H9 (cell line): ENCODE measurements around the gene OR10H1. TPM values are rescaled to one million over a fixed set of nuclear protein-coding genes. Genes with fewer than 3 reads are reported as not detected.

Experiments used
- DNase-seq: peaks from one replicate; pipeline ENCODE4 v3.0.0-alpha.2; 2017
- H2AFZ ChIP-seq: one replicate; pipeline ENCODE4 v1.6.1; 2013; ENCODE audit warnings: mild to moderate bottlenecking, low read length, control low read depth, moderate library complexity
- H2AK5ac ChIP-seq: 2 replicates; pipeline ENCODE4 v1.6.1; 2013; ENCODE audit warnings: low read length, control low read depth, mixed read lengths; ENCODE audit not compliant: insufficient read length
- H2BK120ac ChIP-seq: one replicate; pipeline ENCODE4 v1.6.1; 2013; ENCODE audit warnings: low read depth, mild to moderate bottlenecking, low read length, control low read depth, inconsistent platforms; ENCODE audit not compliant: poor library complexity, severe bottlenecking
- H2BK12ac ChIP-seq: 2 replicates; pipeline ENCODE4 v1.6.1; 2013; ENCODE audit warnings: low read length, control low read depth, mixed read lengths, low read depth; ENCODE audit not compliant: insufficient read length
- H2BK15ac ChIP-seq: 2 replicates; pipeline ENCODE4 v1.6.1; 2013; ENCODE audit warnings: low read depth, low read length, control low read depth
- H2BK20ac ChIP-seq: one replicate; pipeline ENCODE4 v1.6.1; 2013; ENCODE audit warnings: low read depth, mild to moderate bottlenecking, low read length, control low read depth, inconsistent platforms; ENCODE audit not compliant: poor library complexity, severe bottlenecking
- H2BK5ac ChIP-seq: 2 replicates; pipeline ENCODE4 v1.6.1; 2013; ENCODE audit warnings: low read length, control low read depth, mixed read lengths; ENCODE audit not compliant: insufficient read length
- H3K14ac ChIP-seq: 2 replicates; pipeline ENCODE4 v1.6.1; 2013; ENCODE audit warnings: low read length, control low read depth; ENCODE audit not compliant: insufficient read depth
- H3K18ac ChIP-seq: 2 replicates; pipeline ENCODE4 v1.6.1; 2013; ENCODE audit warnings: low read depth, mild to moderate bottlenecking, mixed read lengths, low read length, control low read depth; ENCODE audit not compliant: insufficient read length
- H3K23ac ChIP-seq: 2 replicates; pipeline ENCODE4 v1.6.1; 2013; ENCODE audit warnings: low read length, control low read depth, mixed read lengths, low read depth; ENCODE audit not compliant: insufficient read length
- H3K23me2 ChIP-seq: 2 replicates; pipeline ENCODE4 v1.6.1; 2013; ENCODE audit warnings: low read depth, mild to moderate bottlenecking, mixed read lengths, low read length, control low read depth; ENCODE audit not compliant: insufficient read length, poor library complexity, severe bottlenecking
- H3K27ac ChIP-seq: 2 replicates; pipeline ENCODE4 v1.5.1; 2013; ENCODE audit warnings: low read length, control low read depth, mixed read lengths, low read depth; ENCODE audit not compliant: insufficient read length
- H3K27me3 ChIP-seq: 2 replicates; pipeline ENCODE4 v1.6.1; 2013; ENCODE audit warnings: low read length, control low read depth, inconsistent platforms; ENCODE audit not compliant: insufficient read depth
- H3K4ac ChIP-seq: 2 replicates; pipeline ENCODE4 v1.6.1; 2013; ENCODE audit warnings: low read depth, mild to moderate bottlenecking, control low read depth, inconsistent platforms, low read length, moderate library complexity
- H3K4me1 ChIP-seq: 2 replicates; pipeline ENCODE4 v1.6.1; 2013; ENCODE audit warnings: low read length, control low read depth, inconsistent platforms; ENCODE audit not compliant: insufficient read depth
- H3K4me2 ChIP-seq: 2 replicates; pipeline ENCODE4 v1.6.1; 2013; ENCODE audit warnings: low read length, control low read depth, mixed read lengths; ENCODE audit not compliant: insufficient read length, insufficient read depth
- H3K56ac ChIP-seq: 2 replicates; pipeline ENCODE4 v1.6.1; 2013; ENCODE audit warnings: low read depth, mild to moderate bottlenecking, mixed read lengths, low read length, control low read depth; ENCODE audit not compliant: insufficient read length
- H3K79me1 ChIP-seq: 2 replicates; pipeline ENCODE4 v1.6.1; 2013; ENCODE audit warnings: low read depth, mild to moderate bottlenecking, moderate library complexity, low read length, control low read depth, inconsistent platforms; ENCODE audit not compliant: insufficient read depth, poor library complexity, severe bottlenecking
- H3K79me2 ChIP-seq: 2 replicates; pipeline ENCODE4 v1.6.1; 2013; ENCODE audit warnings: low read length, control low read depth, inconsistent platforms; ENCODE audit not compliant: insufficient read depth
- H3K9ac ChIP-seq: 2 replicates; pipeline ENCODE4 v1.6.1; 2013; ENCODE audit warnings: low read length, control low read depth, mixed read lengths; ENCODE audit not compliant: insufficient read length; ENCODE audit errors: extremely low read depth
- H3K9me3 ChIP-seq: one replicate; pipeline ENCODE4 v1.6.1; 2013; ENCODE audit warnings: low read depth, low read length, inconsistent platforms; ENCODE audit not compliant: control insufficient read depth
- H3T11ph ChIP-seq: one replicate; pipeline ENCODE4 v1.6.1; 2013; ENCODE audit warnings: mild to moderate bottlenecking, low read length, control low read depth, inconsistent platforms
- H4K20me1 ChIP-seq: one replicate; pipeline ENCODE4 v1.6.1; 2013; ENCODE audit not compliant: control insufficient read depth, insufficient read length, insufficient read depth
- H4K5ac ChIP-seq: 2 replicates; pipeline ENCODE4 v1.6.1; 2013; ENCODE audit warnings: low read depth, mild to moderate bottlenecking, mixed read lengths, low read length, control low read depth; ENCODE audit not compliant: insufficient read length
- H4K8ac ChIP-seq: replicated peaks from 2 replicates; pipeline ENCODE4 v1.6.1; 2013; ENCODE audit warnings: low read length, control low read depth, mixed read lengths, low read depth; ENCODE audit not compliant: insufficient read length
- H4K91ac ChIP-seq: 2 replicates; pipeline ENCODE4 v1.6.1; 2013; ENCODE audit warnings: low read depth, mild to moderate bottlenecking, moderate library complexity, mixed read lengths, low read length, control low read depth; ENCODE audit not compliant: insufficient read length
- H3K27ac Mint-ChIP-seq, 3 experiments: 2 replicates in 2 of 3; 3 replicates in 1 of 3; pipeline ENCODE4 v1.8.0; 2020 to 2021; ENCODE audit warnings: mixed read lengths in 3 of 3, mild to moderate bottlenecking in 1 of 3, moderate library complexity in 1 of 3
- H3K27me3 Mint-ChIP-seq: 2 replicates; pipeline ENCODE4 v1.8.0; 2021; ENCODE audit warnings: low read depth, mild to moderate bottlenecking, moderate library complexity, mixed read lengths
- H3K36me3 Mint-ChIP-seq, 3 experiments: 2 replicates in 2 of 3; 3 replicates in 1 of 3; pipeline ENCODE4 v1.8.0; 2020 to 2021; ENCODE audit warnings: low read depth in 3 of 3, mixed read lengths in 3 of 3; ENCODE audit not compliant: insufficient read depth in 1 of 3
- H3K4me1 Mint-ChIP-seq, 2 experiments: 2 replicates each; pipeline ENCODE4 v1.8.0; 2020; ENCODE audit warnings: mixed read lengths in 2 of 2
- H3K4me3 Mint-ChIP-seq, 2 experiments: 2 replicates in 1 of 2; 3 replicates in 1 of 2; pipeline ENCODE4 v1.8.0; 2020 to 2021; ENCODE audit warnings: mild to moderate bottlenecking in 2 of 2, mixed read lengths in 2 of 2, moderate library complexity in 1 of 2
- H3K9me3 Mint-ChIP-seq, 2 experiments: 2 replicates in 1 of 2; 3 replicates in 1 of 2; pipeline ENCODE4 v1.8.0; 2020; ENCODE audit warnings: mild to moderate bottlenecking in 2 of 2, mixed read lengths in 2 of 2, moderate library complexity in 1 of 2
- CTCF ChIP-seq: fragments of 200-600 bp; sonication (generic); conservative IDR thresholded peaks from 3 replicates; pipeline ENCODE4 v1.8.0; 2021; ENCODE audit warnings: antibody characterized with exemption, mild to moderate bottlenecking
- WGBS: extraction: QIAGEN DNeasy Blood & Tissue Kit; methylation state at CpG from one replicate; pipeline ENCODE4 v1.1.7; 2013; ENCODE audit warnings: missing lambda C conversion rate, low lambda C conversion rate, mixed read lengths; ENCODE audit not compliant: insufficient read length; ENCODE audit errors: extremely low coverage; 5-methylcytosine and 5-hydroxymethylcytosine counted together
- total RNA-seq: library from RNA; stranded (reverse); gene quantifications from 2 replicates; pipeline ENCODE4 v1.2.1, GENCODE V29; 2021

Gene OR10H1
- total RNA-seq, 1 experiment from 2014 or later, result not detected

DNA sequence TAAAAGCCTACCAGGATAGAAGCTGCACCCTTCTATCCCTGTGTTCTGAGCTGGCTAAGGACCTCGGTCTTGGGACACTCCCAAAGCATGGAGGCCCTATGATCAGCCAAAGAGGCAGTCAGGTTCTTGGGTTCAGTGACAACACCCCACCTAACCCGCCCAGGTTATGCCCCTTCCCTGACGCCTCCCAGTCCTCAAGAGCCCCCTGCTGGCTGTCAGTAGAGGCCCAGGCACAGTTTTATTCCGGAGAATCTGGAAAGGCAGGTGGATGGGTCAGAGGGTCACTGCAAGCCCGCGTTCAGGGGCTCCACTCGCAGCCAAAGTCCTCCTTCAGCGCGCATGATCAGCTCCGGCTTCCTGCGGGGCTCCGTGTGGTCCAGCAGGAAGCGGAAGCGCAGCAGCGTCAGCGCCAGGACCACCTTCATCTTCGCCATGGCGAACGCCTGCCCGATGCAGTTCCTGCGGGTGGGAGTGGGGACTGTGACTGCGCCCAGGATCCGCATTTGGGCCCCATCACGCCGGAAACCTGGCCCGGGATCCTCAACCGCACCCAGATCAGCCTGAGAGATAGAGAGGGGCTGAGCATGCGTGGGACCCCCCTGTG lies 55.4 kb downstream of the OR10H1 start:
- Histone ChIP-seq H2AFZ (no peak overlapping the region), H2BK120ac (no peak overlapping the region), H3K23ac (no peak overlapping the region), H3K79me1 (no peaks in the 10 kb centered on the region), H2BK5ac (no peak overlapping the region), H3K9me3 (peaks cover 61% of the 10 kb centered on the region), H4K8ac (no peak overlapping the region), H3K27ac (no peak overlapping the region), H3K9ac (no peak overlapping the region), H3K18ac (no peak overlapping the region), H2AK5ac (no peak overlapping the region), H3K27me3 (no peaks in the 10 kb centered on the region), H3K79me2 (no peaks in the 10 kb centered on the region), H3K4me2 (no peak overlapping the region), H4K91ac (no peak overlapping the region), H4K5ac (no peak overlapping the region), H3K23me2 (no peaks in the 10 kb centered on the region), H2BK15ac (no peak overlapping the region), H3K56ac (no peak overlapping the region), H3K4ac (no peak overlapping the region), H3T11ph (no peak overlapping the region), H2BK12ac (no peak overlapping the region), H2BK20ac (no peak overlapping the region), H3K4me1 (no peaks in the 10 kb centered on the region), H4K20me1 (no peaks in the 10 kb centered on the region), H3K14ac (no peak overlapping the region)
- Mint-ChIP-seq H3K9me3 (peaks cover 92 to 95% of the 10 kb centered on the region in 2 experiments), H3K36me3 (peaks cover 4 to 15% (median 5%) of the 10 kb centered on the region in 3 experiments; a peak in 6 of 7 replicates), H3K4me1 (no peaks in the 10 kb centered on the region), H3K27me3 (peaks cover 1% of the 10 kb centered on the region; the same call in 1 of the 2 replicates), H3K27ac (no peak overlapping the region), H3K4me3 (no peak overlapping the region)
- DNase-seq, result no peak
- no CpG with 5 or more reads among the region's 28 CpGs for WGBS
- TF ChIP-seq CTCF, result no peak
